Measurements from ENCODE around the gene FNDC5. TPM values are rescaled to one million over a fixed set of nuclear protein-coding genes. Genes with fewer than 3 reads are reported as not detected.

The FNDC5 gene
- total and polyA plus RNA-seq, 2 of the 13 experiments (the other 11 are each of a cell fraction or from before 2014, with no cell fraction given): 1.4 to 3.1 TPM

DNA sequence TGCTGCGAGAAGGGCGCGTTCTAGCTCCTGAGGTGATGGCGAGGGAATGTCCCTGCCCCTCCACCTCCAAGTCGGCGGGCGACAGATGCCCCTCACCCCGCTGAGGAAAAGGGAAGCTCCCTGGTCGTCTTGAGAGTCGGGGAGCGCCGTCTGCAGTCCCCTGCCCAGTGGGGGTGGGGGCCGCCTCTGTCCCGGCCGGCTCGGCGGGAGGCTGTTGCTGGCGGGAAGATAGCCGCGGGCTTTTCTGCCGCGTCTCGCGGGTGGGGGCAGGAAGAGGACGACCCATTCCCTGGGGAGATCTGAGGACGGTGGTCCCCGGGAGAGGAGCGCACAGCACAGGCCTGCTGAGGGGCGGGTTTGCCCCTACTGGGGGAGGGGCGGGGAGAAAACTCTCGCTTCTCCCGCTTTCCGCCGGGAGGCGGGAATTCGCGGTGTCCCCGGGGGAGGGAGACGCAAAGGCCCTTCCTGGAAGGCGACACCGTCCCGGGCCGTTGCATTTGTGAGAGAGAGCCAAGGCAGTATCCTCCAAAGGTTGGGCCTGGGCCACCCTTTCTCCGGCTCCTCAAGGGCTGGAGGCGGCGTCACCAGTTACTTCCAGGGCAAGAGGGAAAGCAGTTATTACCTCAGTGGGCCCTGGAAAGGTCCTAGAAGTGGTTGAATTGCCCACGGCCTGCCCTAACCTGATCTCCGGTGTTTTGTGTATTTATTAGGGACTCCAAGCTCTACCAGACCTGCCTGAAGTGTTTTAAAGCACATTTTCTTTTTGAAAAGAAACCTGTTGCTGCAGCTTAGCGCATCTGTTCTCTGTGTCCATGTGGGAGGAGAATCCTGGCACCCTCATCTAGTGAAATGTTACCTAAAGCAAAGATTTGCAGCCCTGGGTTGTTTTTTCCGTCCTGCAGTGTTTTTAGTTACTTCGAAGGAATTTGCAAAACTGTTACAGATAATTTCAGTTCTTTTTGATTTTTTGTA is 52.6 kb downstream of the FNDC5 start (continued):
- TF ChIP-seq ZNF703 (CRISPR knock-in tag; IDR thresholded peaks at IDR 0.05; ENCODE audit: borderline replicate concordance): no peak
- 0 out of 2 replicates have a peak, but pooled peaks have one; percentile 33 for TF ChIP-seq FIP1L1 (IDR thresholded peaks at IDR 0.05; ENCODE audit: borderline replicate concordance, insufficient read depth, low read depth, low read length)
- TF ChIP-seq ZNF616 (CRISPR knock-in tag; IDR thresholded peaks at IDR 0.05; ENCODE audit: low read depth): no peak
- no peak for TF ChIP-seq ZNF563 (CRISPR knock-in tag; IDR thresholded peaks at IDR 0.05)
- TF ChIP-seq ZNF333 (CRISPR knock-in tag; IDR thresholded peaks at IDR 0.05; ENCODE audit: borderline replicate concordance): peak; percentile 70; the same call in 1 of the 2 replicates
- TF ChIP-seq NFE2 (CRISPR knock-in tag; IDR thresholded peaks at IDR 0.05): no peak
- TF ChIP-seq ZNF644 (CRISPR knock-in tag; IDR thresholded peaks at IDR 0.05; ENCODE audit: low read depth): no peak
- no peak for TF ChIP-seq SIX1 (CRISPR knock-in tag; IDR thresholded peaks at IDR 0.05; ENCODE audit: borderline replicate concordance)
- no peak for TF ChIP-seq THYN1 (CRISPR knock-in tag; IDR thresholded peaks at IDR 0.05; ENCODE audit: borderline replicate concordance, low read depth)
- no peak for TF ChIP-seq RBM22 (optimal IDR thresholded peaks at IDR 0.05; ENCODE audit: low read length)
- no peak for TF ChIP-seq NR2F1 (CRISPR knock-in tag; IDR thresholded peaks at IDR 0.05)
- TF ChIP-seq TGIF2 (CRISPR knock-in tag; IDR thresholded peaks at IDR 0.05): no peak; the same call in 1 of the 2 replicates
- TF ChIP-seq, protein P1, sequence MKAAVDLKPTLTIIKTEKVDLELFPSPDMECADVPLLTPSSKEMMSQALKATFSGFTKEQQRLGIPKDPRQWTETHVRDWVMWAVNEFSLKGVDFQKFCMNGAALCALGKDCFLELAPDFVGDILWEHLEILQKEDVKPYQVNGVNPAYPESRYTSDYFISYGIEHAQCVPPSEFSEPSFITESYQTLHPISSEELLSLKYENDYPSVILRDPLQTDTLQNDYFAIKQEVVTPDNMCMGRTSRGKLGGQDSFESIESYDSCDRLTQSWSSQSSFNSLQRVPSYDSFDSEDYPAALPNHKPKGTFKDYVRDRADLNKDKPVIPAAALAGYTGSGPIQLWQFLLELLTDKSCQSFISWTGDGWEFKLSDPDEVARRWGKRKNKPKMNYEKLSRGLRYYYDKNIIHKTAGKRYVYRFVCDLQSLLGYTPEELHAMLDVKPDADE (CRISPR knock-in tag; IDR thresholded peaks at IDR 0.05): peak; percentile 54
- TF ChIP-seq CERS6 (CRISPR knock-in tag; IDR thresholded peaks at IDR 0.05): no peak
- peak; percentile 49 for TF ChIP-seq REL (CRISPR knock-in tag; conservative IDR thresholded peaks at IDR 0.05)
- TF ChIP-seq, protein P2, sequence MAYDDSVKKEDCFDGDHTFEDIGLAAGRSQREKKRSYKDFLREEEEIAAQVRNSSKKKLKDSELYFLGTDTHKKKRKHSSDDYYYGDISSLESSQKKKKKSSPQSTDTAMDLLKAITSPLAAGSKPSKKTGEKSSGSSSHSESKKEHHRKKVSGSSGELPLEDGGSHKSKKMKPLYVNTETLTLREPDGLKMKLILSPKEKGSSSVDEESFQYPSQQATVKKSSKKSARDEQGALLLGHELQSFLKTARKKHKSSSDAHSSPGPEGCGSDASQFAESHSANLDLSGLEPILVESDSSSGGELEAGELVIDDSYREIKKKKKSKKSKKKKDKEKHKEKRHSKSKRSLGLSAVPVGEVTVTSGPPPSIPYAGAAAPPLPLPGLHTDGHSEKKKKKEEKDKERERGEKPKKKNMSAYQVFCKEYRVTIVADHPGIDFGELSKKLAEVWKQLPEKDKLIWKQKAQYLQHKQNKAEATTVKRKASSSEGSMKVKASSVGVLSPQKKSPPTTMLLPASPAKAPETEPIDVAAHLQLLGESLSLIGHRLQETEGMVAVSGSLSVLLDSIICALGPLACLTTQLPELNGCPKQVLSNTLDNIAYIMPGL (CRISPR knock-in tag; IDR thresholded peaks at IDR 0.05; ENCODE audit: borderline replicate concordance in 1 of 2, low read depth in 1 of 2): peak; percentile 38 to 65; a peak in 3 of 4 replicates
- 0 out of 2 replicates have a peak, but pooled peaks have one; percentile 19 for TF ChIP-seq KLF15 (CRISPR knock-in tag; IDR thresholded peaks at IDR 0.05; ENCODE audit: borderline replicate concordance)
- TF ChIP-seq ARID5B (CRISPR knock-in tag; IDR thresholded peaks at IDR 0.05): no peak
- TF ChIP-seq FOXJ3 (CRISPR knock-in tag; IDR thresholded peaks at IDR 0.05; ENCODE audit: borderline replicate concordance): 0 out of 2 replicates have a peak, but pooled peaks have one; percentile 23
